Middle frontal gyrus (tissue), 1 donor: ENCODE measurements around the gene ENPP6.

Source experiments
- DNase-seq: peaks from one replicate; pipeline ENCODE4 v3.0.0-alpha.2; 2015; ENCODE audit warnings: low spot score; ENCODE audit errors: extremely low spot score

Gene ENPP6

DNA sequence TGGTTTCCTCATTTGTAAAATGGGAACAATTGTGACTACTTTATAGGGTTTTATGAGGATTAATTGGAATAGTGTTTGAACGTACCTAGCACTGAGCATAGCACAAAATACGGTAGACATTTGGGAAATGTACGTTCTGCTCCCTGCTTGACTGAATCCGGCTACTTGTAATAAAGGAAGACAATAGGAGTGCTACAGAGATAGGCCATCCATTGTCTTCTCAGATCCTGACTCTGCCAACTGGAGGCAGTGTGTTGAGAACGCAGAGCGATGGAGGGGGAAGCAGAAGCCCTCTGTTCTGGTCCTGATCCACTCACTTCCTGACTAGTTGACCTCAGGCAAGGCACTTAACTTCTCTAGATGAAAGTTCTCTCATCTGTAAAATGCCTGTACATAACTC is 26.4 kb downstream of the ENPP6 start:
- no peak for DNase-seq

DNA sequence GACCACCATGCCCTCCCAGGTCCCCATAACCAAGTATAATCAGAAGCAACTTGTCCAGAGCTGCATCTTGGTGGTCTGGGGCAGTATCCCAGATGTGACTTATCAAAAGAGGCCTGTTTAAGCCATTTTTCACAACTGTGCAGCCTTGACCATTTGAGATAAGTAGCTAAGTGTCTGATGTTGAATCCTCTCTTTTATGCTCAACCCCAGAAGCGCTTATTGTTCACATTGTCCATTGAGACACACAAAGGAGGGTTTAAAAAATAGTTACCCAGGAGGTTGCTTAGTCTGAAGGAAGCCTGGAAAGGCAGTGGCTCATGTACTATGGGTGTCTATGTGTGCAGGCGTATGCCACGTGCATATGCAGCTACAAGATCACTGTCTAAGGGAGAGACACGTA is 27.0 kb downstream of the ENPP6 start:
- DNase-seq, result no peak

DNA sequence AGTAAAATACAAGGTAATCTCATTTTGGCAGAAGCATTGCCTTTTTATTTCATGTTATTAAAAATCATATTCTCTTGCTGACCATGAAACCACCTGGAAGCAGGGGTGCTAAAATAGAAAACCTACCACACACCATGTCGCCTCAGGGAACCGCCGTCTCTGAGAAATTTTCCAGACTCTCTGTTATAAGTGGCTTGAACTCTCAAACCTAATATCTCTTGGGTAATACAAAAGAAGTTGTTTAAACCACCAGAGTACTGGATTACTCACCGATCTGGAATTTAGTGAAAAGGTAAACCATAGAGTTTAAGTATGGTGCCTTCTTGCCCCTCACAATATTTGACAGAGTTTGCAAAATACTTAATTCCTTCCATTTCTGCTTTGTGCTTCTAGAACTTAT is 27.7 kb downstream of the ENPP6 start:
- no peak for DNase-seq

DNA sequence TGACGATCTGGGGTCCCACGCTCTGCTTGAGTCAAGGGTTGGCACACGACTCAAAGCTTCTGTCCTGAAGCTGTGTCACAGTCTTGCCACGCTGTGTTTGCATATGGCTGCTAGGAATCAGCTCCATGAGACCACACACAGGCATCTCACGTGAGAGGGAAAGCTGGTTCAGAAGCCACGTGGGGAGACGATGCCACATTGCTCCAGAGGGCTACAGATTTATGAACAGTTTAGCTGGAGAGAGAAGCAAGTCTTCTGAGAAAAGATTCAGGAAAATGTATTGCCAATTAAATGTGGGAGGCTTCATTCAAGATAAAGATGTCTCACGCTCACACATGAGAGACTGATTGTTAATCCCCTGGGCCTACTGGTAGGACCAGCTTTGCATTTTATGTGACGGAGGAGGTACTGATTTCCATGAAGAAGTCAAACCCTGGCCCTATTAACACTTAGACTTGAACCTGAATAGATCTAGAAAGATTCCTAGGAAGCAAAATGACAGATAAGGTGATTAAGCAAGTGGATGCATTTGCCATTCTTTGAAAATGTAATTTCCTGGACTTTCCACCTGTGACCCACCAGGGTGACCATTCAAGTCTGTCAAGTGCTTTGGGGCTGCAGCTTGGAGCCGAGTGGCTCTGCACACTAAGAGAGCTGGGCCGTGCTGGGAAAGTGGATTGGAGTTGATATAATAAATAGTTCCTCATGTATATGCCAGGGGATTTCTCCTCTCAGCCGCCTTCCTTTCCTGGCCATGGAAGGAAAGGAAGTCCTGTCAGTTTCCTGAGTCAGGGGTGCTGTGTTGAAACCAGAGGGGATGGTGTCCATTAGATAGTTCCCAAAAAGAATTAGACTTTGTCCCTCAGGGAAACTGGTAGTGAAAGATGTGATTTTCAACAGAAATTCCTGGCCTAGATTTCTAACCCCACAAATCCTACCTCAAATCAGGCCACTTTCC is 29.0 kb downstream of the ENPP6 start:
- no peak for DNase-seq

DNA sequence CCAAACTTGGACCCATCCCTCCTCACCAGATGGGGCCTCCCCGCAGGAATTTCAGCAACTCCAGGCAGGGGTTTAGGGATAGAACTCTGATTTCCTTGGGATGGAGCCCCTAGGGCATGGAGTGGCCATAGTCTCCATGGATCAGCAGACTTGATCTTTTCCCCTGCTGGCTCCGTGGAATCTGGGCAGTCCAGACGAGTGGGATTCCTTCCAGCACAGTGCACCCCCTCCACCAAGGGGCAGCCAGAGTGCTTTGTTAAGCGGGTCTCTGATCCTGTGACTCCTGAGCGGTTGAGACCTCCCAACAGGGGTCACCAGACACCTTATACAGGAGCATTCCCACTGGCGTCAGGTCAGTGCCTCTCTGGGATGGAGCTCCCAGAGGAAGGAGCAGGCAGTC is 40.4 kb downstream of the ENPP6 start:
- no peak for DNase-seq

DNA sequence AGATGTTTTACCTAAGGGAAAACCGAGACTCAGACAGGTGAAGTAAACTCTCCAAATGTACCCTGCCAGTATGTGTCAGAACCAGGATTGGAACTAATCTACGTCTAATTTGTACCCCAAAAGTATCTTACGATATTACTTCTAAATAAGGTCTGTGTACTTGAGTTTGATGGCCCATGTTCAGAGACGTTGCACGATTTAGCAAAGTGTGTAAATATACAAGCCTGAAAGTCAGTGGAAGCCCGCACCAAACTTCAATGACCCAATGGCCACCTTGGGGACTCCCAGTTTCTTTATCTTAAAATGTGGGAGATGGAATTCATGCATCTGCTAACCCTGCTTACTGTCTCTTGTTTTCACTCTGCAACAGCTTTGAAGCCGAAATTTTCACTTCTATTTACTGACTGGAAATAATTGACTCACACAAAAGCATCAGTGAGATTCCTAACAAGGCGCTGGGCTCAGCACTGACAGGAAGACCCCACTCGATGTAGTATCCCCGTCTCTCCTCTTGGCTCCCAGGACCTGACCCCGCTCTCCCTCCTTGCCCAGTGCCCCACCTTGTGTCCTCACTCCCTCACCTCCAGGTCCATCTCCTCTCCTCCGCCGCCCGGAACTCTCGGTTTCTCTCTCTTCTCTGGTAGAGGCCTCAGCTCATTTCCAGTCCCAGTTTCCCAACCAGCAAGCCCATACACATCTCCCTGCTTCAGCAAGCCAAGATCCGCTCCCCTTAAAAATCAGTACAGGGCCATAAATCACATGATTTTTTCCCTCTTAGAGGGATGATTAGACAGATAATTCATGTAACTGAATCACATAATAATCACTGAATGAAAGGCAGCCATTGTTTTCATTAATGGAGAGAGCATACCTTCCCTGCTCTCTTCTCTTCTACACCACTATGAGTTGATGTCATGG is 42.8 kb downstream of the ENPP6 start:
- DNase-seq, result no peak

DNA sequence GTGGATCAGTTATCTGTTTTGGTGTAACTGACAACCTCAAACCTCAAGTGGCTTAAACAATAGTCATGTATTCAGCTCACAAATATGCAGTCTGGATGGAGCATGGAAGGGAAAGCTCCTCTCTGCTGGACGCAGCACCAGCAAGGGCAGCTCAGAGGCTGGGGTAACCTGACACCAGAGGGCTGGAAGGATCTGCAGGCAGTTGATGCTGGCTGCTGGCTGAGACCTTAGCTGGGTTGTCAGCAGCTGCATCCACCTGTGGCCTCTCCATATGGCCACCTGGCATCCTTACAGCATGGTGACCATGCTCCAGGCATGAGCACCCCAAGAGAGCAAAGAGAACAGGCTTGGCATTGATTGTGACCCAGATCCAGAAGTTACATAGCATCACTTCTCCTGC is 46.7 kb downstream of the ENPP6 start:
- no peak for DNase-seq

DNA sequence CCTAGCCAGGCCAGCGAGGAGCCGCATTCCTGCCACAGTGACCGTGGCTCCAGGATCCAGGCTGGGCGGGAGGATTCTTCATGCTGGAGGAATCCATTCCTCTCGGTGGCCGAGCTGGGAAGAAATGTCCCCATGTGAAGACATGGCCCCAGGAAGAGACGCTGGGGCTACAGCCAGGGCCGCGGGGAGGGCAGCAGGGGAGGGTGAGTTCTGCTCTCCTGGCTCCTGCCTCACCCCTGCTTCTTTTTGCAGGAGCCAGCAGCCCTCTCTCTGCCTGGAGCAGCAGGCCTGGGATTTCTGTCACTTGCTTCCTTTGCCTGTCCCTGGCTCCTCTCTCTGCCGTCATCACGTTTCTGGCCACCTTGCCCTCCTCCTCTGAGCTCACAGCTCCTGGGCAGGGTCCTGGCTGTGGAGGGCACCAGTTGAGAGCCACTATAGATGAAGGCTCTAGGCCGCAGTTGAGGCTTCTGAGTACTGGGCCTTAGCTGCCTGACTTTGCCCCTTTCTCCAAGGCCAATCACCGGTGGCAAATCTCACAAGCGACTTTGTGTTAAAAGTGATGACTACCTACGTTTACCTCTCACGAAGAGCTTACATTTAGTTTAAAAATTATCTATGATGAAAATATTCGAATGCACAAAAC is 48.3 kb downstream of the ENPP6 start:
- no peak for DNase-seq

DNA sequence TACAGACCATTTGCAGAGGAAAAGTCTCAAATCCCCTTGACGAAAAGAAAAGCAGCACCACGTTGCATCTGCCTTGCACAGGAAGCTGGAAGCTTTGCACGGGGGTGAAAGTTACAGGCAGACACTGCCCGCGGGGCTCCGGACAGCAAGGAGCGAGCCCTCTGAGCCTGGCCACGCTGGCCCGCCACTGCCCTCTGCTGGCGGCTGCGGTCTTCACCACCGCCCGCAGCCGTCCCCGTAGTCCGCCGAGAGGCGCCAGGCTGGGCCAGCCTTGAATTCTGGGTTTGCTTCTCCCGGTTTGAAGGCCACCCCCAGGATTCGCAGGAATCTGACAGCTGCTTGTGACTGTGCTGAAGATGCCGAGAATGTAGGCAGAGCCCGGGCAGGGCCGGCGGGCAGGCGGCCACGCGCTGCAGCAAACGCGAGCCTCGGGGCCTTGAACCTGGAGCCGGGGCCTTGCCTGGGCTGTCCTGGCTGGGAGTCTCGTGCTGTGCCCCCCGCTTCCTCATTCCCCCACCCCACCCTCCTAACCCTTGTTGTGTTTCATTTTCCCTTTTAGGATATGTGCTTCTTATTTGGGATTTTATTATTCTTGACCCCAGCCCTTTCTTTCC is 49.2 kb downstream of the ENPP6 start:
- DNase-seq, result peak; percentile 69

DNA sequence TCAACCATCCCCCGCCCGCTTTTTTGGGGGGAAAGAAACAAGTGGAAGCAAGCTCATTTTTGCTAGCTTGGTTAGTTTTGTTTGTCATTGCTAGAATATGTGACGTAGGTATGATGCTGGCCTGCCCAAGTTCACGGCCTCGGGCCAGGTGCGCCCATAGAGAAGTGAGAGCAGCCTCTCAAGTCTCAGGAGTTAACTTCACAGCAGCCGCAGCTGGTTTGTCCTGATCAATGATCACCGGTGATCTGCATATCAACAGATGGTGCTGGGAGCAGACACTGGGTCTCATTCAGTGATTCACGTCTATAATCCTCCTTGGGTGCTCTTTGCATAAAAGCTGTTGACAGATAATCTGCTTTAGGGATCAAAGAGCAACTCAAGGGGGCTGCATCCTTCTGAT is 50.1 kb downstream of the ENPP6 start:
- DNase-seq, result no peak

DNA sequence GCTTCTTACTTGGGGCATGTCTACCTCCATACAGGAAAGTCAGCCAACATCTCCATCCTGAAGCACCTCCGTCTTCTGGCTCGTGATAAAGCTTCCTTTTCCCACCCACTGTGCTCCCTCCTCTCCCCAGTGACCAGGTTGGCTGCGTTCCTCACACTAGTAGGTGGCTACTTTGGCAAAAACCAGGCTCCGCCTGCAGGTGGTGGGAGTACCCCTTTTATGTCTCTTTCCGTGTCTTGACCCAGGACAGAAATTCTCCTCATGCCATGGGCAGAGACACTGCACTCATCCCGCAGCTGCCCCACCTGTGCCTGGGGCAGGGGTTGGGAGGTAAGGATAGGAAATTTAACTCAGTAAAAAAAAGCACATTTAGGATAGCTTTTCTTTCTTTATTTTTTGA is 50.9 kb downstream of the ENPP6 start:
- DNase-seq, result no peak

DNA sequence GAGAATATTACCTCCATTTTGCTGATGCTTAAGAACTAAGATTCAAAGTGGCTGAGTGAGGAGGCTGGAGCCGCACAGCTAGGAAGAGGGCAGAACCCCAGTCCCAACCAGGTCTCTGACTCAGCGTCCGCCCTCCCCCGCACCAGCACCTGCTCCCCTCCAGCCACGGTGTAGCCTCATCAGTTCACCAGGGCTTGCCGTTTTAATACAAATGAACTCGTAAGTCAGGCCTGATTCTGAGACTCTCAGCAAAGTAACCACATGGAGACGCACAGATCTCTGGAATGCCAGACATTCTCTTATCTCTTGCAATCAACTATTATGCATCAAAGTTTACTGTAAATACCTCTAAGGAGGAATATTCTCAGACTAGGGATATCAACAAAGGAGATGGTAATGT is 52.4 kb downstream of the ENPP6 start:
- DNase-seq, result no peak

DNA sequence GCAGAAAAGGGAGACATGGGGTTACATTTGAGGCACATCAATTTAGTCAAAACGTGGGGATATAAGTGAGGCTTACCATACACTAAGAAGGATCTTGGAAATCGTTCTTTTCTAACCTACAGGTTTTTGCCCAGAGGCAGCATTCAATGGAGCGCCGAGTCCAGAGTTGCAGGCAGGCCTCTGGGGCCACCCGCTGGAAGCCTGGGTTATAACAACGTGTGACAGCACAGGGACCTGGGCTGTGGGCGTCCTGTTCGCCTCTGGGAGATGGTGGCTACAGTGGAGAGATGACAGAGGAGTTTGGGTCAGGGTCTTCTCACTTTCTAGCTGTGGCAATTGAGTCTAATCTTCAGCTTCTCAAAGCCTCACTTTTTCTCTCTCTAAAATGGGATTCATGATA is 53.9 kb downstream of the ENPP6 start:
- peak; percentile 44 for DNase-seq

DNA sequence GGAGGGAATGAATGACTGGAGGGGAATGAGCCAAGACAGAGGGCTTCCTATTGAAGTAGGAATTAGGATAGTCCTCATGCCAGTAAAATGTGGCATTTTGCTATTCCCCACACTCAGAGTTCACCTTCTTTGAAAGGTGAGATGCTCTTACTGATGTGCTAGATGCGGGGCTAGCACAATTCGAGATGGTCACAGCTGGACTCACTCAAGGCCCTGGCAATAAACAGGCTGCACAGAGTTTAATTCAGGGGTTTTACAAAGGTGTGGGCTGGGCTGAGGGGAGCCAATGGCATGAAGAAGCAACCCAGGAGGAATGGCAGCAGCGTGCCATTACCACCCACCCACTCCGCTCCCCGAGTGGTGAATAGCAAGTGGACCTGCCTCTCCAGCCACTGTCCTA is 55.1 kb downstream of the ENPP6 start:
- DNase-seq, result no peak

DNA sequence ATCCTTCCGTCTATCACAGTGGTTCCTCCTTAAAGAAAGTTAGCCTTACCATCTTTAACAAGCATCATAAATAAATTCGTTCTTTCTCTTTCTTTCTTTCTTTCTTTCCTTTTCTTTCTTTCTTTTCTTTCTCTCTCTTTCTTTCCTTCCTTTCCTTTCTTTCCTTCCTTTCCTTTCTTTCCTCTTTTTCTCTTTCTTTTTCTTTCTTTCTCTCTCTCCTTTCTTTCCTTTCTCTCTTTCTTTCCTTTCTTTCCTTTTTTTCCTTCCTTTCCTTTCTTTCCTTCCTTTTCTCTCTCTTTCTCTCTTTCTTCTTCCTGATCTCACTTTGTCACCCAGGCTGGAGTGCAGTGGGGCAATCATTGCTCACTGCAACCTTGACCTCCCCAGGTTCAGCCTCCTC is 60.4 kb downstream of the ENPP6 start:
- DNase-seq, result no peak

DNA sequence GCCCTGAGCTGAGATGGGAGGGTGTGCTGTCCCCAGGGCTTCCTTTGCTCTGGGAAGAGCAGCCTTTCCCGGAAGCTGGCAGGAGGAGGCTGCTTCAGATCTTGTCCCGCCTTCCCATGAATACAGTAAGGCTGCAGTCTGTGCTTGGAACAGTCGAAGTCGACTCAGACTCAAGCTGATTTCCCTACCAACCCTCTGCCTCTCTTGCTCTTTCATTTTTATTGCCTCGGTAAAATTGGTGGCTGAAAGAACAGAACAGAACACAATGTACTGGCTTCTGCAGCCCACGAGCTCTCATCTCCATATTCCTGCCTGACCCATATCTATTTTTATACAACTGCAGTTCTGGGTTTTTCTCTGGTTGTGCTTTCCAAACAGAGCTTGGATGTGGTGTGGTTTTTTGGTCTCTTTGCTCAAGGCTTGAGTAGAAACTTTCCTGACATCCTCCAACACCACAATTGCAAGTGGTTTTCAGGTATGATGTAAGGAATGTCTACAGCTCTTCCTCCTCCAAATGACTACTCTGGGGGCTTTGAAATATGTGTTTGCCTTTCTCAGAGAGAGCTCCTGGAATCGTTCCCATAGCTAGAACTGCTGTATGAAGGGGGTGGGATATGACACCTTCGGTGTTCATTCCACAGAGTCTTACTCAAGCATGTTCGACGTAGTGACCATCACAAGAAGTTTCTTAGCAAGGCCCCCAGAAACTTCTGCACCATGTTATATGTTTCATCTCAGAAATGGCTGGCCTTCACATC is 61.3 kb downstream of the ENPP6 start:
- DNase-seq, result peak; percentile 40

DNA sequence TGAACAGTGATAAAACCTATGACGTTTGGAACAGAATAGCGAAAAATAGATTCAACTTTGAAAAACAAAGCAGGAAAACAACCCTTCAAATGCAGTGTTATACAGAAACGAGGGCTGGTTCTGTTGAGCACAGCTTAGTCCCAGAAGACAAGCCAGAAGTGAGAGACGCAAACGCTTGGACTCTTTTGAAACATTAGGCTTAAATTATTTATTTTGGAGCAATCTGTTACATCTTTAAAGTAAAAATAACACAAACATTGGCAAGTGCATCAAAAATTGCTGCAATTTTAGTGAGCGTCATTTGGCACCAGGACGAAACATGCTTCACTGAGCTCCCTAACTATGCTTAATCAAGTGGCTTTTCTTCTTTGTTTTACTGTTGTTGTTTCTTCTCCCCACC is 63.5 kb downstream of the ENPP6 start:
- peak; percentile 12 for DNase-seq

DNA sequence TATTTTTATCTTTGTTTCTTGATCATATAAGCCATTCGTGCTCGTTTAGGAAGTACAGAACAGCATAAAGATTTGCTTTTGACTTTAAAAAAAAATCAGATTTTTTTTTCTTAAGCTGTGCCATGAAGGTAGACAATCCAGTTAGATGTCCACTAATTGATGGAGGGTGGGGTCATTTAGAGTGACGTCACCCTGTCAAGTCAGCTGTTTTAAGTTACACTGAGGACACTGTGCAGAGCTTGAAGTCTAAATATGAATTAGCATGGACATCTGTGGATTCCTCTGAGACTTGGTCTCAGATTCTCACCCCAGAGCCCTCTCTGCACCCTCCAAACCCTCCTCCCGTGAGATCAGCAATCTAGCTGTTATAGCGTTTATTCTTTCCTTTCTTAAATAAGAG is 63.9 kb downstream of the ENPP6 start:
- DNase-seq, result no peak

DNA sequence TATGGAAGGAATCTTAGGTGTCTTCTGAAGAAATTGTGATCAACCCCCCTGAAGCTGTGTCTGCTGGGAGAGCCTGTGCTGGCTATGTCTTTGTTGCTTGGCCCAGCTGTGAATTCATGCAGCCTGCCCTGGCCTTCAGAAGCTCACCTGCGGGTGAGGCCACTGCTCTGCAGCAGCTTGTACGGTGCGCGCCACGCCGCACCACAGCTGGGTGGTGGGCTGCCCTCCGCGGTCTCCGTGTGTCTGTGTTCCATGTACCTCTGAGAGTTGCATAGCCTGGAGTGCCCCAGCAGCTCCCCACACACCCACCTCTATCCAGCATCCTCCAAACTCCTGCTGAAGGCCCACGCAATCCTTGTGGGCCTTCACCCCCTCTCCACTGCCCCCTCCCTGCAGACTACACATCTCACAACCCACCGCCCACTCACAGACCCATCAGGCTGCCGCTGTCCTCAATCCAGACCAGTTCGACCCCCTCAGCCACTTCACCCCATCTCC is 65.6 kb downstream of the ENPP6 start:
- no peak for DNase-seq

DNA sequence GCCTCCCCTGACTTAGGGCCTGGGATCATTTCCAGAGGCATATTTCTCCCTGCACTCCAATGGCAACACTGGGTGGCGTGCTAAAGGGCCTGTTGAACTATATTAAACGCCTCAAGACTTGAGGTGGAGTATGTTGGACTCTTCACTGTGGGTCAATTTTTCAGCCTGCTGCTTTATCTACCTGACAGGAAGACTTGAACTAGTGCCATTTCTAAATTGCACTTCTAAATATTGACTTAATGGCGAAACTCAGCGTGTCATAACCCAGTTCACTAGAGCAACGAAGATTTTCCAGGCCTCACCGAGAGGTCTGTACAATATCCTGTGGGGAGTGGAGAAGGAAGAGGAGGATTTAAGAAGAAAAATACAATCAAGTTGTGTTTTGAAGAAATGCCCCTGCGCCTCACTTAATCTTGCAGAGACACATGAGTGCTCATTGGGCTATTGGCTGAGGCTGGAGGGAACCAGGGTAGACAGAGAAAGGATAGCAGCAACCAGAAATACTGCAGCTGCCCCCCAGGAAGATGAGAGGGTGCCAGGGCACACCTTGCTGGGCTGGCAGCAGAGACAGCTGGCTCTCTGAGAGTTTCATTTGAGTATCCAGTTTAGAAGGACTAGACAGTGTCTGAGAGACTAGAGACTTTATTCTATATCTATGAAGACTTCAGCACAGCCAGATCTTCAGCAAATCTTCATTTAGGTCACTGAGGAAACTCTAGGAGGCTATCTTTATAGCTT is 67.4 kb downstream of the ENPP6 start:
- no peak for DNase-seq
